Small intestine (tissue), 7 donors: ENCODE data around the gene PARP14. TPM values are rescaled to one million over a fixed set of nuclear protein-coding genes. Genes with fewer than 3 reads are reported as not detected.

Experiments used
- DNase-seq, 2 donors: peaks; one replicate each; pipeline versions ENCODE4 v3.0.0 to v3.0.0-alpha.2; 2013
- FAIRE-seq: peaks from 2 replicates; lab custom pipeline; 2012; peaks lifted over from hg19 to GRCh38; lab: Jason Lieb, UNC
- H3K27ac ChIP-seq, 3 donors: one replicate each; pipeline ENCODE4 v1.5.1; 2013; ENCODE audit warnings: low read length in 2 of 3, mild to moderate bottlenecking in 2 of 3, control low read depth in 1 of 3, inconsistent platforms in 1 of 3, low read depth in 1 of 3, moderate library complexity in 1 of 3
- H3K27me3 ChIP-seq, 3 donors: one replicate each; pipeline ENCODE4 v1.6.1; 2013; ENCODE audit warnings: low read length in 3 of 3, inconsistent platforms in 1 of 3; ENCODE audit not compliant: control insufficient read depth in 3 of 3, insufficient read depth in 3 of 3
- H3K36me3 ChIP-seq, 3 donors: one replicate each; pipeline ENCODE4 v1.6.1; 2013; ENCODE audit warnings: low read length in 3 of 3, inconsistent platforms in 1 of 3, low read depth in 1 of 3, mild to moderate bottlenecking in 1 of 3, moderate library complexity in 1 of 3; ENCODE audit not compliant: control insufficient read depth in 3 of 3, insufficient read depth in 2 of 3
- H3K4me1 ChIP-seq, 3 donors: one replicate each; pipeline ENCODE4 v1.6.1; 2013; ENCODE audit warnings: low read length in 2 of 3, inconsistent platforms in 1 of 3, low read depth in 1 of 3, mild to moderate bottlenecking in 1 of 3, moderate library complexity in 1 of 3; ENCODE audit not compliant: control insufficient read depth in 3 of 3, insufficient read depth in 2 of 3
- H3K4me3 ChIP-seq, 3 donors: one replicate each; pipeline ENCODE4 v1.5.1; 2013; ENCODE audit warnings: low read length in 3 of 3, control low read depth in 1 of 3, inconsistent platforms in 1 of 3, low read depth in 1 of 3, mild to moderate bottlenecking in 1 of 3, moderate library complexity in 1 of 3
- H3K9me3 ChIP-seq, 2 donors: one replicate each; pipeline ENCODE4 v1.6.1; 2013; ENCODE audit warnings: low read depth in 1 of 2, low read length in 1 of 2; ENCODE audit not compliant: control insufficient read depth in 2 of 2, insufficient read depth in 1 of 2
- WGBS, 3 donors: extraction: QIAGEN DNeasy Blood & Tissue Kit; methylation state at CpG; one replicate each; pipeline ENCODE4 v1.1.7; 2013; 5-methylcytosine and 5-hydroxymethylcytosine counted together
- polyA plus RNA-seq, 4 donors: library from polyadenylated mRNA; stranded (reverse) in 3 of 4; unstranded in 1 of 4; fragments of 200-250 nt in 3 of 4; fragments of 120-200 nt in 1 of 4; gene quantifications; one replicate each; pipeline versions ENCODE4 v1.2.1 to v1.2.3, GENCODE V29; 2013
- donor health status: healthy with polysubstance abuse.
- donor health status: control.
- donor health status: control.
- donor health status: Bipolar disorder and iron deficiency.
- donor health status: healthy.

The PARP14 gene
- polyA plus RNA-seq, 4 donors, result 15.9 to 27.3 (median 17.5) TPM

DNA sequence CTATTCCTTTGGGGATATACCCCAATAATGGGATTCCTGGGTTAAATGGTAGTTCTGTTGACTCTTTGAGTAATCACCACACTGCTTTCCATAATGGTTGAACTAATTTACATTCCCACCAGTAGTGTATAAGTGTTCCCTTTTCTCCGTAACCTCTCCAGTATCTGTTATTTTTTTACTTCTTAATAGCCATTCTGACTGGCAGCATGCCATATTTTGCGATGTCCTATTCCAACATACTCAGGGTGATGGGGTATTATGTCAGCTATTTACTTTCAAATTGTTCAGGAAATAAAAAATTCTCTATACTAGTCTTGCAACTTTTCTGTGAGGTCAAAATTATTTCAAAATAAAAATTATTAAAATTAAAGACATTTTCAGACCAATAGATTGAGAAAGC, 9.1 kb upstream of the PARP14 start:
- Histone ChIP-seq H3K9me3 (peaks cover 0 to 6% of the 10 kb centered on the region in 2 donors), H3K4me1 (peaks cover 0 to 7% (median 2%) of the 10 kb centered on the region in 3 donors), H3K27me3 (no peaks in the 10 kb centered on the region), H3K27ac (no peak overlapping the region), H3K4me3 (no peak overlapping the region), H3K36me3 (no peaks in the 10 kb centered on the region)
- WGBS, 3 donors, result 41 to 69% (median 47%) methylated on average over 2 of the region's 2 CpGs
- no peak for DNase-seq
- no peak for FAIRE-seq

DNA sequence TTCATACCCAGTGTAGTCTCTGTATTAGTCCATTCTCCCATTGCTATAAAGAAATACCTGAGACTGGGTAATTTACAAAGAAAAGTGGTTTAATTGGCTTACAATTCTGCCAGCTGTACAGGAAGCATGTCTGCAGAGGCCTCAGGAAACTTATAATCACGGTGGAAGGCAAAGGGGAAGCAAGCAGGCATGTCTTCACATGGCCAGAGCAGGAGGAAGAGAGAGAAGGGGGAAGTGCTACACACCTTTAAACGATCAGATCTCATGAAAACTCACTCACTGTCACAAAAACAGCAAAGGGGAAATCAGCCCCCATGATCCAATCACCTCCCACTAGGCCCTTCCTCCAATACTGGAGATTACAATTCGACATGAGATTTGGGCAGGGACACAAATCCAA, 6.3 kb upstream of the PARP14 start:
- no peak overlapping the region for H3K4me3 ChIP-seq
- FAIRE-seq, result no peak
- WGBS, 3 donors, result 58 to 75% (median 72%) methylated on average over 3 of the region's 3 CpGs
- H3K4me1 ChIP-seq, result peaks cover 0 to 4% (median 2%) of the 10 kb centered on the region in 3 donors
- H3K9me3 ChIP-seq, result no peaks in the 10 kb centered on the region
- H3K36me3 ChIP-seq, result no peaks in the 10 kb centered on the region
- no peaks in the 10 kb centered on the region for H3K27me3 ChIP-seq
- H3K27ac ChIP-seq, result no peak overlapping the region
- DNase-seq, result no peak

DNA sequence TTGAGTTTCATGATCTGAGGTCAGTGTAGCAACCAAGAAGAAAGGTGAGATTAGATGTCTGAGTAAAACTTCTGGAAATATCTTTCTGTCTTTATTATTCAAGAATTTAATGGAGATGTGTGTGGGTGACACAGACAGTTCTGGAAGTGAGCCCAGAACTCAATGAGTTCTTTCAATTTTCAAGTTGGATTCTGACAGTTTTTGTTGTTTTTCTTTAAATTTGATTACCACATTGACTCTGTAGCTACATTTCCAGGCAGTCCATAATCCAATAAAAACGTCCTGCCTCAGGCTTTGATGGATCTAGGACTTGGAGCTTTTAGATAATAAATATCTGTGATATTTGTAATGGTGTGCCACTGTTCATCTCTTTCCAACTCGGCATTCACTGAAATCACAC, 3.9 kb upstream of the PARP14 start:
- H3K4me3 ChIP-seq, result no peak overlapping the region
- H3K4me1 ChIP-seq, result peaks cover 0 to 10% (median 0%) of the 10 kb centered on the region in 3 donors
- FAIRE-seq, result no peak
- no peak overlapping the region for H3K27ac ChIP-seq
- DNase-seq, result no peak
- H3K9me3 ChIP-seq, result no peaks in the 10 kb centered on the region
- H3K27me3 ChIP-seq, result no peaks in the 10 kb centered on the region
- 74 to 75% (median 74%) methylated on average over 2 of the region's 2 CpGs for WGBS, 3 donors
- no peaks in the 10 kb centered on the region for H3K36me3 ChIP-seq

DNA sequence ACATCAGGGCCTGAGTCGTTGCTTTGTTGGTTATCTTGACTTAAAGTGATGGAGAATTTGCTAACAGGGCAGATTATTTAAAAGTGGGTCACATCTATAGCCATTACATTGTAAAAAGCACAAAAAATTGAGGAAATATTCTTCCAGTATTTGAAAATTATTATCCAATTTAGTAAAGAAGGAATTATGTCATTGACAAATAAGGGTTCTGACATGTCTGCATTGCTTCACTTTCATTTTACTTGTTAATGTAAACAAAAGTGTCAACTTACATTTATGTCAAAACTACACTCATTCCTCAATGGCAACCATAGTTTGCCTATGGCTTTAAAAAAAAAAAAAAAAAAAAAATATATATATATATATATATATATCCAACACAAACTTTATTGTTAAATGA, 3.4 kb upstream of the PARP14 start:
- Histone ChIP-seq H3K27me3 (no peaks in the 10 kb centered on the region), H3K36me3 (no peaks in the 10 kb centered on the region), H3K9me3 (no peaks in the 10 kb centered on the region), H3K27ac (no peak overlapping the region), H3K4me1 (peaks cover 0 to 10% (median 2%) of the 10 kb centered on the region in 3 donors), H3K4me3 (no peak overlapping the region)
- no peak for DNase-seq
- 70 to 97% (median 70%) methylated on average over 1 of the region's 1 CpG for WGBS, 3 donors
- FAIRE-seq, result no peak

DNA sequence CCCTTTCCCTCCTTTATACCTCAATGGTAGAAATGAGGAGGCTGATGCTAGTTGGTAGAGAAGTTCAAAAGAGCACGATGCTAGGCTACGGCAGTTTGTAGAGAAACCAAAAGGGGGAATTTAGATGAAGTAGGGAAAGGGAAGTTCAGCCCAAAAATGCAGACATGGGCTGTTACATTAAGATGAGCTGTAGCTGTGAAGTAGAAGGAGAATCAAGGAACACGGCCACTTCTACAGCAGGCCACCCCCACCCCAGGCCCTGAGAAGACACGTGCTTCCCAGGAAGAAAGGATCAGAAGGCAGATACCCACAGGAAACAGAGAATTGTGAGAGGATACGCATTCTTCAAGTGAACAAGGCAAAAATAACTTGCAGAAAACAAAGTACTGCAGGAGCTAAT, 2.1 kb upstream of the PARP14 start:
- peaks cover 2 to 13% (median 8%) of the 10 kb centered on the region in 3 donors for H3K4me1 ChIP-seq
- H3K27ac ChIP-seq, result peak overlapping the region in 1 of 3 donors; percentile 26

DNA sequence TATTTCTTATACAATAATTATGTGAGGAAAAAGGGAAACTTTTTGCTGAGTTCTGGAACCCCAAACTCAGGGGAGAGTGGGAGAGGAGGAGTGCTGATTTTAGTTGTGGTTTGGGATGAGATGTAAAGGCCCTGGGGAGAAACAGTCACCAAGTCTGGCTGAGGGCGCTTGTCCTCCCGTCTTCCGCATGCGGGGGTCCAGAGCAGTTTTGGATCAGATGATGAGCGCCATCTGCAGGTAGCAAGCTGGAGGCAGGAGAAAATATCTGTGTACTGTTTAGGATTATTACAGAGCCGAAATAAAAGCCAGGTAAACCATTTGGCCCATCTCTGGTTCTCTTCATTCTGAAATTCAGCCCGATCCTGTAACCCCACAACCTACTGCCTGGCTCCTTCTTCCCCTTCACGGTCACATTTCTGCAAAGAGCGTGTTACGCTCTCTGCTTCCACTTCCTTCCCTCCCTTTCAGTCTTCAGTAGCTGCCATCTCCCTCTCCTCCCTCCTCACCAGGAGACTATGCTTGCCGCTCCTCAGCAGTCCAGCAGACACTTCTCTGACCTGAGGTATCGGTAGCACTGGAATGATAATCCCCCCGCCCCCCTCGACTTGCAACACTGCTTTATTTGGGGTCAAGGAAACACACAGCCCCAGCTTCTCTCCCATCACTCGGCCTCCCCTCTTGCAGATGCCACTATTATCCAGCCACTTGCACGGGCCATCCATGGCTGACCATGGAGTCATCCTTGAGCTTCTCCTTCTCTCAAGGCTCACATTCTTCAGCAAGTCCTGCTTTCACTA, 1.4 kb upstream of the PARP14 start:
- Histone ChIP-seq H3K27ac (peak overlapping the region; percentile 93 to 99 (median 98)), H3K27me3 (no peaks in the 10 kb centered on the region), H3K9me3 (no peaks in the 10 kb centered on the region), H3K4me1 (peaks cover 6 to 13% (median 8%) of the 10 kb centered on the region in 3 donors), H3K4me3 (peak overlapping the region in 2 of 3 donors; percentile 26 to 67), H3K36me3 (peaks cover 0 to 2% (median 0%) of the 10 kb centered on the region in 3 donors)
- FAIRE-seq, result no peak
- peak; percentile 84 to 89 for DNase-seq
- WGBS, 3 donors, result 8 to 10% (median 10%) methylated on average over 16 of the region's 16 CpGs

More for the DNA sequence above, 2.1 kb upstream of the PARP14 start:
- DNase-seq (no peak), FAIRE-seq (no peak)
- H3K27me3 ChIP-seq, result no peaks in the 10 kb centered on the region
- no peak overlapping the region for H3K4me3 ChIP-seq
- no peaks in the 10 kb centered on the region for H3K36me3 ChIP-seq
- no peaks in the 10 kb centered on the region for H3K9me3 ChIP-seq
- 74 to 88% (median 85%) methylated on average over 5 of the region's 5 CpGs for WGBS, 3 donors

DNA sequence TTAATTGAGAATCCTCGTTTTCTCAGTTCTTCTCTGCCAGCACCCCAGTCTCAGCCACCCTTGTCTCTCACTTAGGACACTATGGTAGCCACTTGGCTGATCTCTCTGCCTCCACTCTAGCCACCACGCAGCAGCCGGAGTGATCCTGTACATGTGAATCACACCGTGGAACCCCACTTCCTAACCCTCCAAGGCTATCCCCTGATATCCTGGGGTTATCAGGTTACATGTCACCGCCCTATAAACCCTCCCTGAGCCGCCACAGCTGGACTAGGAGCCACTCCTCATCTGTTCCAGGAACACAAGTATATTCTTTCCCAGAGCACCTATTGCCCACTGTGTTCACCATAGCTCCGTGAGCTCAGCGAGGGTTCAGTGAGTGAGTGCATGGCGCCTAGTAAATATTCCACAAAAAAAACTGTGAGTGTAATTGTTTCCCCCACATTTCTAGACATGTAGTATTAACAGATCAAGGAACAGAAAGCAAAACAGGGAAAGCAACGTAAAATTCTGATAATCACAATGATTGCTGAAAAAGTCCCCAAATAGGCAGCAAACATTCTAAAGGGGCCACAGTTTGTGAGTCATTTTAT, 661 bp upstream of the PARP14 start:
- WGBS, 3 donors, result 5 to 22% (median 9%) methylated on average over 10 of the region's 10 CpGs
- Histone ChIP-seq H3K4me1 (peaks cover 6 to 13% (median 8%) of the 10 kb centered on the region in 3 donors), H3K4me3 (peak overlapping the region; percentile 67 to 100 (median 98)), H3K9me3 (no peaks in the 10 kb centered on the region), H3K27me3 (no peaks in the 10 kb centered on the region), H3K27ac (peak overlapping the region; percentile 93 to 99 (median 98)), H3K36me3 (peaks cover 0 to 2% (median 0%) of the 10 kb centered on the region in 3 donors)
- DNase-seq (peak; percentile 61 to 63), FAIRE-seq (no peak)

DNA sequence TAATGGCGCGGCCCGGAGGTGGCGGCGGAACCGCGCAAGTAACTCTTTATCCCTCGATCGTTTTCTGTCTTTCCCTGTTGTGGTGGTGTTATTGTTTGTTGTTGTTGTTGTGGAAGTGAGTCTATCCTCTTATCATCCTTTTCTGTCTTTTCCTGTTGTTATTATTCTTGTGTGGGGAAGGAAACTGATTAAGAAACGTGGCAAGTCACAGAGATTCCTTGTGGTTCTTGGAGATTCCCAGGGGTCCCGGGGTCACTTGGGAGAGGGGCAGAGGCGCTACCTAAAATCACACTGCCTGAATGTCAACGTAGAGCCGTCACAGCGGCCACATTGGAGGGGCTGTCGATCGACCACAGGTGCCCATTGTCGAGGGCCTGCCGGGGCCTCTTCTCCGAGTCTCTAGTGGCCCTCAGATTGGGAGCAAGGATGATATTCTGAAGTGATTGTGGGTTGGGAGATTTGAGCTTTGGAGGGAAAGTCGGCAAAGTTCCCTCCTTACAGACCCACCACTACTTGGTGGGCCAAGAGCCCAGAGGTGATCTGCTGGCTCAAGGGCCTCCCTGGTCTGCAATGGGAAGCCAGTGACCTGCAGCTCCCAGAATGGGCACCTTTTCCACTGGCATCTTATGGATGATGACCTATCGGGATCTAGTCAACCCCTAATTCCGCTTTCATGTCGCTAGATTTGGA, 790 bp downstream of the PARP14 start:
- WGBS, 3 donors, result 7 to 17% (median 11%) methylated on average over 24 of the region's 24 CpGs
- no peaks in the 10 kb centered on the region for H3K27me3 ChIP-seq
- H3K4me1 ChIP-seq, result peaks cover 6 to 13% (median 8%) of the 10 kb centered on the region in 3 donors
- H3K9me3 ChIP-seq, result no peaks in the 10 kb centered on the region
- H3K36me3 ChIP-seq, result peaks cover 0 to 8% (median 2%) of the 10 kb centered on the region in 3 donors
- DNase-seq (peak; percentile 15 to 41), FAIRE-seq (no peak)
- H3K27ac ChIP-seq, result peak overlapping the region; percentile 93 to 99 (median 98)
- peak overlapping the region; percentile 67 to 100 (median 98) for H3K4me3 ChIP-seq
